ENCODE data around the gene MAPK8.
"Not testable (repeated sequence)": the region's sequence is repeated elsewhere in the genome, so short reads cannot be mapped to it uniquely, and the experiment has no call there.

Gene MAPK8

DNA sequence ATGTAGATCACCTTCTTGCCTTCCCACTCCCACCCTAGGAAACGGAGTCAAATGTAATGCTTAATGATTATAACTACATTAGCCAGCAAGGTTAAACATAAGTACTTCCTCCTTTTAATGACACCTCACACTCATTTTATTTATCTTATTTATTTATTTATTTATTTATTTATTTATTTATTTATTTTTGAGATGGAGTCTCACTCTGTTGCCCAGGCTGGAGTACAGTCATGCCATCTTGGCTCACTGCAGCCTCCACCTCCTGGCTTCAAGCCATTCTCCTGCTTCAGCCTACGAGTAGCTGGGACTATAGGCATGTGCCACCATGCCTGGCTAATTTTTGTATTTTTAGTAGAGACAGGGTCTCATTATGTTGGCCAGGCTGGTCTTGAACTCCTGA, 115.4 kb downstream of the MAPK8 start:
- not testable (repeated sequence) for DNase-seq

DNA sequence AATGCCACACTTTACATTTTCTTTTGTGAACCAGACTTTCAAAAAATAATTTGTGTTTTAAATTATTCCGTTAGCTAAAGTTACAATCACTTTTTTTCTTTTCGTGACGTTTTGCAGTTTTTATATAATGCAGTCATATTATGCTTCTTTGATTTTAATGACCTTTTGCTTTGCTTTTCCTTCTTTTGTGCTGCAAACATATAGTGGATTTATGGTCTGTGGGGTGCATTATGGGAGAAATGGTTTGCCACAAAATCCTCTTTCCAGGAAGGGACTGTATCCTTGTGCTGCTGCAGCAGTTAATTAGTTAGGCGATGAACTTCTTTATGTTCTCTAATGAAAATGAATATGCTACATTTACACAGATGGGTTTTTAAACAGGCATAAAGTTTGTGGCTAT, 117.4 kb downstream of the MAPK8 start:
- DNase-seq: no peak

DNA sequence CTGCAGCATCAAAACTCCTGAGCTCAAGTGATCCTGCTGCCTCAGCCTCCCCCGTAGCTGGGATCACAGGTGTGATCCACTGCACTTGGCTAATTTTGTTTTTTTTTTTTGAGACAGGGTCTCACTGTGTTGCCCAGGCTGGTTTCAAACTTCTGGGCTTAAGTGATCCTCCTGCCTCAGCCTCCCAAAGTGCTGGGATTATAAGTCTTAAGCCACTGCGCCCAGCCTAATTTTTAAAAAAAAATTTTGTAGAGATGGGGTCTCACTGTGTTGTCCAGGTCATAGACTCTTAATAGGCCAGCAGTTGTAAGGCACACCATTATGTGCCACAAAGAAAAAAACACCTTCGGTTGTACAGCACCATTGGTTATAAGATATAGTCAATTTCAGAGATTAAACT, 122.4 kb downstream of the MAPK8 start:
- no peak for DNase-seq

- no peak for DNase-seq
Measured at GRCh38 chr10:48429309-48429708, 122.8 kb downstream of the MAPK8 start.

GRCh38 chr10:48430402-48430993, 124.0 kb downstream of the MAPK8 start:
- DNase-seq: no peak

DNA sequence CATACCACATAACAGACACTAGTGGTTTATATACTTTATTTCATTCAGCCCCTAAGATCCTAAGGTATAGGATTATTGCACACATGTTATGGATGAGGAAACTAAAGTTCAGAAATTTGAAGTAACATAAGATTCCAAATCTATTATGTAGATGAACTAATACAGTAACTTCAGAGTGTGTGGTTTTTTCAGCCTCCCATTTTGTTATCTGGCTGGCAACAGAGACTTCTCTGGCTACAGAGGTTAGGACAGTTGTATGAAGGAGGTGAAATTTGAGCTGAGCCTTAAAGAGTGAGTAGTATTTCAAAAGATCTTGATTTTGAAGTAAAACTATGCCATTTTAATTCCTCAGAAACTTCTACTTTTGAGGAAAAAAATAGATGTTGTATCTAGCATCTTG, 125.4 kb downstream of the MAPK8 start:
- no peak for DNase-seq

DNA sequence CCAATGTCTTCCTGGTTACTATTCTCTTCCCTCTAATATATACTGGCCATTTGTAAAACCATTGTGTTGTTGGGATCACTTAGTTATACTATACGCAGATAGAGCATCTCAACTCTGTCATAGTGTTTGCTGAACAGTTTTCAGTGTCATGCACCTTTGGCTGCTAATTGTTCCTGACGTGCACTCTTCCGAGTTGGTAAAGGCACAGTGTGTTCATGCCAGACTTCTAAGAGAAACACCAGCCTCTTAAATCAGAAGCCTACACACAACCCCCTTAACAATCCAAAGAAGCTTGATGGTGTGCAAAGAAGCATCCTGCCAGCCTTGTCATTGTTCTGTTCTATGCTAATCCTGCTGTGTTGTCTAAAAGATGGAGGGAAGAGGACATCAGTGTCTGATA, 131.1 kb downstream of the MAPK8 start:
- no peak for DNase-seq

- no peak for DNase-seq
Measured at GRCh38 chr10:48439031-48439430, 132.6 kb downstream of the MAPK8 start.

DNA sequence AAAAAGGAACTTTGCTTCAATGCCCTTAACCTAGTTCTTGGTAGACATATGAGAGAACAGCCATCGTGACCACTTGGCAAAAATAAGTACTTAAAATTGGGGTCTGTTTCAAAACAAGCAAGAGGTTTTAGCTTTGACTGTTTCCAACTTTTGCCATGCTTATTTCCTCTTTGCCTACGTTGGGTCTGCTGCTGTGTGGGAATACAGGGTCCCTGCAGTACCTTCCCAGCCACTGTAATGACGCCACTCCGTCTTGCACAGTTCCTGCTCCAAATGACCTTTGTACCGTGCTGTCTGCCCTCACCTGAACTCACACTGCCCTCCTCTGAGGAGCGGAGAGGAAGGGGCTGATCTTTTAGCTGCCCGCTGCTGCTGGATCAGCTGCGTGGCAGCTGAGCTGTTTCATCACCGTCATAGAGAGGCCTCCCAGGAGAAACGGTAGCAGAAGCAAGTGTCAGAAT, 133.1 kb downstream of the MAPK8 start:
- no peak for DNase-seq

- no peak for DNase-seq
Measured at GRCh38 chr10:48440771-48441170, 134.3 kb downstream of the MAPK8 start.

GRCh38 chr10:48442090-48442808, 135.8 kb downstream of the MAPK8 start:
- DNase-seq: no peak

DNA sequence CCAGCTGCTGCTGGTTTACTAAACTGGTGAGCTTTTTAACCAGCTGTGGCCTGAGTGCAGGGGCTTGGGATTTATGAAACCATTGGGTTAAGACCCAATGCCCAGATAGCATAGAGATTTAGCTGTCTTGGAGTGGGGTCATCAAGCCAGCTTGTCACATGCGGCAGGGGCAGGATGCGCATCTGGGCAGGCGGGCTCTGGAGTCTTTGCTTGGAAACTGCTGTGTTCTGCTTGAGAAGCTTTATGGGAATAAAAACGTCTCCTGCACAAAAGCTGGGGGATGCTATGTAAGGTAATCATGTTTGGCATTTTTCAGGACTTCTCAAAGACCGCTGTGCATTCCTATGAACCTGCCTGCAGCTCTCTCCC, 136.3 kb downstream of the MAPK8 start:
- DNase-seq: no peak

DNA sequence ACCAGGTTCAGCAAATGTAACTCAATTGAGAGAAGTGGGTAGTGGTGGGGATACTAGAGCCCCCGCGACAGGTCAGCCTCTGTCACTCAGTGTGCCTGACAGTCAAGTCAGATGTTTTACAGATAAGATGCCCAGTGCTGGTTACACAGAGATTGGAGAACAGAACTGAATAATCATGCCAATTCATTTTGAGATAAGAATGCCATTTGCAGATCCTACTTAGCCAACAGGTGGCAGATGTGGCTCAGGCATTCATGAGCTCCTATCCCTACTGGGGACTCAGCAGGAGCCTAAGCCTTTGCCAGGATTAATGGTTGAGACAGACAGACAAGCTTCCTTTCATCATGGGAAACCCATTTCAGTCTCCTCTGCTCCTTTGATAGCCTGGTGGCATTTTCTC, 137.8 kb downstream of the MAPK8 start:
- no peak for DNase-seq

DNA sequence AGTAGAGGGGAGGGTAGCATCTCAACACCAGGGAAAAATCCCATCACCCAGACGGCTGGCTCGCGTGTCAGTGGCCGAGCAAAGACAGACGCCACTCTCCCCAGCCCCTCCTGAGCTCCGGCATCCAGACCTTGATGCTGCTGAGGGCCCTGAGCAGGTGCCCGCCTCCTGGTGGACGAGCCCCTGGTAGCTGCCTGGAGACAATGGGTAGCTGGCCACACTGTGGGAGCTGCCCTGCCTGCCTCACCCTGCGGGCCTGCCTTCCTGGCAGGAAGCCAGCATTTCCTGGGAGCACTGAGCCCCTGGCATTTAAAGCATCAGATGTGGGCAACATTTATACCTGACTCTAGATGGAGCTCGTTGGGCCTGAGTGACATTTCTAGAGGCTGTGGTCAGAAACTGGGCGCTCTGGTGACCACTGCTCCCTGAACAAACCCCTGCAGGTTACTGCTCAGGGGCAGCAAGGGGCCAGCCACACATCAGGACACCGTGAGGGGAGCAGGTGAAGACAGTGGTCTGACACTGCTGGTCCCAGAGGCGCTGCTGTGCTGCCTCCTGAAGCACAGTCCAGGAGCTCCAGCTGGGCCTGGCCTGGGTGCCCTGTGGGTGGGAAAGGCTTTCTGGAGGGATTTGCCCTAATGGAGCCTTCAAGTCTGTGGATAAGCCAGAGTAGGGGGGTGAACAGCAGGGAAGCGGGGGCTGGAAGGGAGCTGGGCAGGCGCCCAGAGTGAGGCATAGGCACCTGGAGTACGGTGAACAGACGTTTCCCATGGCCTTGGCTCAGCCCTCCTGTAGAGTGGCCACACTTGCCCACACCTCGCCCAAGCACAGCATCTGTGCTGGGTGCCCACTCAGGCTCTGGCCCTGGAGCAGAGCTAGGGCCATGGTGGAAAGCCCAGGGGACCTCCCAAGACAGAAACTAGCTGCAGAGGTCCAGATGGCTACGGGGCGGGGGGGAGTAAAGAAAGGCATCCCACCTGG, 138.7 kb downstream of the MAPK8 start:
- DNase-seq: no peak

GRCh38 chr10:48445932-48446331, 139.5 kb downstream of the MAPK8 start:
- DNase-seq: no peak

DNA sequence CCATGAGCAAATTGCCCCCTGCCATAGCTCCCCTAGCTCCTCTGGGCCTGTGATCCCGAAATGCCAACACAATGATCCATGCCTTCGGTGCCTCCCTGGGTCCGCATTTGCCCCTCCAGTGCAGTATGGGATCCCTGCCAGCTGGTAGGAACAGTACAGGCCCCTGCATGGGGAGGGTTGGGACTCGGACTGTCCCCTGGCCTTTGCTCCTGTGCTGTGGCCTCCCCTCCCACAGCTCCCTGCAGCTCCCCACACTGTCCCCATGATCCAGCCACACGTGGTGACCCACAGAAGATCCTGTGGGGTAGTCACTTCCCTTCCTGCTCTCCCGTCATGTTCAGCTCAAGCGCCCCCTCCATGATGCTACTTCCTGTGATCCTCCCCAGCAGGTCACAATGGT, 140.3 kb downstream of the MAPK8 start:
- DNase-seq: no peak

- no peak for DNase-seq
Measured at GRCh38 chr10:48447356-48448215, 141.1 kb downstream of the MAPK8 start.

GRCh38 chr10:48448796-48449195, 142.3 kb downstream of the MAPK8 start:
- no peak for DNase-seq

- DNase-seq: no peak
Measured at GRCh38 chr10:48449501-48450232, 143.2 kb downstream of the MAPK8 start.

- no peak for DNase-seq
Measured at GRCh38 chr10:48450233-48450740, 143.8 kb downstream of the MAPK8 start.

- no peak for DNase-seq
Measured at GRCh38 chr10:48450741-48451466, 144.4 kb downstream of the MAPK8 start.
